Gastroesophageal sphincter (tissue), 3 donors: ENCODE data around the gene PSME2.
A peak's percentile ranks its signal among the peaks of the same experiment; 100 is the strongest.

ENCODE experiments used
- CTCF ChIP-seq, 4 experiments: fragments of 200-600 bp in 2 of 4; fragments of 450-650 bp in 2 of 4; sonication (generic) in 1 of 4; IDR thresholded peaks; one replicate each; pipeline ENCODE4 v1.5.1; 2017 to 2019; ENCODE audit warnings: antibody characterized with exemption in 4 of 4, mild to moderate bottlenecking in 2 of 4, moderate library complexity in 2 of 4
- EP300 ChIP-seq: sonication (generic); formaldehyde crosslinking; IDR thresholded peaks from one replicate; pipeline ENCODE4 v1.6.1; 2017; ENCODE audit warnings: antibody characterized with exemption, mild to moderate bottlenecking
- POLR2A ChIP-seq, 2 donors: fragments of 450-650 bp; IDR thresholded peaks; one replicate each; pipeline ENCODE4 v1.6.1; 2017; ENCODE audit warnings: antibody characterized with exemption in 2 of 2, mild to moderate bottlenecking in 2 of 2, moderate library complexity in 1 of 2
- POLR2AphosphoS5 ChIP-seq: sonication (generic); formaldehyde crosslinking; IDR thresholded peaks from one replicate; pipeline ENCODE4 v1.6.1; 2017; ENCODE audit warnings: antibody characterized with exemption

GRCh38 chr14:24188251-24189058 lies 42.0 kb upstream of the PSME2 start, which contains the start of gene IPO4:
- TF ChIP-seq POLR2A (IDR thresholded peaks at IDR 0.05) (peak; percentile 45 to 58), CTCF (IDR thresholded peaks at IDR 0.05) (no peak), POLR2AphosphoS5 (peak; percentile 82), EP300 (no peak)
